Measurements from ENCODE around the gene WDR45. TPM values are rescaled to one million over a fixed set of nuclear protein-coding genes. Genes with fewer than 3 reads are reported as not detected.

WDR45 gene
- total RNA-seq, 4 donors from 2014 or later = 90.9 to 108 (median 97.7) TPM

GRCh38 chrX:49117581-49117980 lies 37.9 kb upstream of the WDR45 start:
- TF ChIP-seq EP300 (IDR thresholded peaks at IDR 0.05) = no peak
- Histone ChIP-seq H3K27me3 (no peaks in the 10 kb centered on the region), H3K4me1 (peaks cover 0 to 11% (median 1%) of the 10 kb centered on the region in 4 donors), H3K4me3 (no peak overlapping the region), H3K27ac (no peak overlapping the region), H3K9me3 (no peaks in the 10 kb centered on the region), H3K36me3 (peaks cover 0 to 80% (median 0%) of the 10 kb centered on the region in 3 donors)
- 77 to 80% methylated on average over 6 of the region's 6 CpGs for WGBS, 2 donors
- DNase-seq (ENCODE audit: low spot score in 2 of 2) = no peak

DNA sequence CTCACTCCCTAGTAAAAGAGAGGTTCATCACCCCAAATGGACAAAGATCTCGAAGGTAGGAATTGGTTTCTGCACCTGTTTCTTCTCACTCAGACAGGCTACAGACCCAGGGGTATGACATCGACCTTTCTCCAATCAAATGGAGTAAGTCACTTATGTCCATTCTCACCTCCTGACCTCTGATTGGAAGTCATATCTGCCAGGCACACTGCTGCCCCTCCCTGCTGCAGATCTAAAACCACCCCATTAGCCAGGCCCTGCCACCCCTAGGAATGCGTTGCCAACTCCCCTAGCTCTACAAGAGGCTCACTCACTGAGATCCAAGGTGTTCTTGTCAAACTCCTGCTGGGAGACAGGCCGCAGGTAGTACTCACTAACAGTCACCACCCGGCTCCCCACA lies 37.0 kb upstream of the WDR45 start:
- peaks cover 0 to 87% (median 0%) of the 10 kb centered on the region in 3 donors for H3K36me3 ChIP-seq
- H3K27me3 ChIP-seq = no peaks in the 10 kb centered on the region
- H3K9me3 ChIP-seq = no peaks in the 10 kb centered on the region
- peaks cover 0 to 2% (median 0%) of the 10 kb centered on the region in 4 donors for H3K4me1 ChIP-seq
- no peak overlapping the region for H3K27ac ChIP-seq
- H3K4me3 ChIP-seq = no peak overlapping the region
- WGBS, 2 donors = 69 to 89% methylated on average over 4 to 5 of the region's 5 CpGs
- TF ChIP-seq EP300 (IDR thresholded peaks at IDR 0.05) = no peak
- TF ChIP-seq, protein P1, sequence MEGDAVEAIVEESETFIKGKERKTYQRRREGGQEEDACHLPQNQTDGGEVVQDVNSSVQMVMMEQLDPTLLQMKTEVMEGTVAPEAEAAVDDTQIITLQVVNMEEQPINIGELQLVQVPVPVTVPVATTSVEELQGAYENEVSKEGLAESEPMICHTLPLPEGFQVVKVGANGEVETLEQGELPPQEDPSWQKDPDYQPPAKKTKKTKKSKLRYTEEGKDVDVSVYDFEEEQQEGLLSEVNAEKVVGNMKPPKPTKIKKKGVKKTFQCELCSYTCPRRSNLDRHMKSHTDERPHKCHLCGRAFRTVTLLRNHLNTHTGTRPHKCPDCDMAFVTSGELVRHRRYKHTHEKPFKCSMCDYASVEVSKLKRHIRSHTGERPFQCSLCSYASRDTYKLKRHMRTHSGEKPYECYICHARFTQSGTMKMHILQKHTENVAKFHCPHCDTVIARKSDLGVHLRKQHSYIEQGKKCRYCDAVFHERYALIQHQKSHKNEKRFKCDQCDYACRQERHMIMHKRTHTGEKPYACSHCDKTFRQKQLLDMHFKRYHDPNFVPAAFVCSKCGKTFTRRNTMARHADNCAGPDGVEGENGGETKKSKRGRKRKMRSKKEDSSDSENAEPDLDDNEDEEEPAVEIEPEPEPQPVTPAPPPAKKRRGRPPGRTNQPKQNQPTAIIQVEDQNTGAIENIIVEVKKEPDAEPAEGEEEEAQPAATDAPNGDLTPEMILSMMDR (IDR thresholded peaks at IDR 0.05) = no peak
- no peak for TF ChIP-seq POLR2A (IDR thresholded peaks at IDR 0.05)
- no peak for DNase-seq (ENCODE audit: low spot score in 2 of 2)

DNA sequence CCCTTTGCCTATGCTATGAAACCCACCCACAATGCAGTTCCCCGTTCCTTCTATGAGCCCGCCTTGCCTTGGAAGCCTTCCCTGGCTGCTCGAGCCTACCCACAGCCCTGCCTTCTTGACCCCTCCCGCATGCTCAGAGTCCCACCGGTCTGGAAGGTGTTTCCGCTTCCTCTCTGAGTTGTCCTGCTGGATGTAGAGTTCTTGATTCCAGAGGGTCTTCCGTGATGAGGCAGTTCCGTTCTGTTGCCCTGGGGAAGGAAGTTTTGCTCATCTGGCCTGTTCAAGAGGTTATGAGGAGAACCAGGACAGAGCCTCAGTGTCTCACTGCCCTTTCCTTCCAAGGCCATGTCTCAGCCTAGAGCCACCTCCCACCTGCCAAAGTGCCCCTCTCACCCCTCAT lies 36.4 kb upstream of the WDR45 start:
- TF ChIP-seq POLR2A (IDR thresholded peaks at IDR 0.05) (no peak), EP300 (IDR thresholded peaks at IDR 0.05) (no peak)
- TF ChIP-seq, protein P1 (IDR thresholded peaks at IDR 0.05) = no peak
- H3K27me3 ChIP-seq = no peaks in the 10 kb centered on the region
- H3K4me1 ChIP-seq = no peaks in the 10 kb centered on the region
- no peak for DNase-seq (ENCODE audit: low spot score in 2 of 2)
- no peaks in the 10 kb centered on the region for H3K9me3 ChIP-seq
- no peak overlapping the region for H3K4me3 ChIP-seq
- 71 to 72% methylated on average over 7 to 8 of the region's 8 CpGs for WGBS, 2 donors
- no peak overlapping the region for H3K27ac ChIP-seq
- peaks cover 0 to 83% (median 0%) of the 10 kb centered on the region in 3 donors for H3K36me3 ChIP-seq

DNA sequence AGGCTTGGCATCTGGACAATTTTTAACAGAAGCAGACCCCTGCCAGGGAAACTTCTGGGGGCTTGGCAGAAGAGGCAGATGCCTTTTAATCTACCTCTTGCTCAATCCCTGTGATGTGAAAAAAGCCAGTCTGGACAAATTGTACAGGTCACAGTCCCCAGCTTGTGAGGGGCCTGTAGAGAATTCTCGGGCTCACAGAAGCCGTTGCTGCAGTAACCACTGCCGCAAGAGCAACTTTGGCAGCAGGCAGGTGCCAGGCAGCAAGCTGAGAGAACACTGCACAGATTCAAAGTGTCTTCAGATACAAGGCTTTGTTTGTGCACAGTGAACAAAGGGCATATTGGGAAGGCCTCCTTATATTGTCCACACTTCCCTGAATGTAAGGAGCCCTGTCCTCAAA lies 32.1 kb upstream of the WDR45 start:
- no peak overlapping the region for H3K4me3 ChIP-seq
- H3K9me3 ChIP-seq = no peaks in the 10 kb centered on the region
- no peak for DNase-seq (ENCODE audit: low spot score in 2 of 2)
- no peaks in the 10 kb centered on the region for H3K27me3 ChIP-seq
- TF ChIP-seq, protein P1 (IDR thresholded peaks at IDR 0.05) = no peak
- TF ChIP-seq POLR2A (IDR thresholded peaks at IDR 0.05) = no peak
- TF ChIP-seq EP300 (IDR thresholded peaks at IDR 0.05) = no peak
- H3K27ac ChIP-seq = no peak overlapping the region
- no peaks in the 10 kb centered on the region for H3K4me1 ChIP-seq
- peaks cover 0 to 52% (median 0%) of the 10 kb centered on the region in 3 donors for H3K36me3 ChIP-seq
- WGBS, 2 donors = 40 to 67% methylated on average over 1 to 3 of the region's 3 CpGs

DNA sequence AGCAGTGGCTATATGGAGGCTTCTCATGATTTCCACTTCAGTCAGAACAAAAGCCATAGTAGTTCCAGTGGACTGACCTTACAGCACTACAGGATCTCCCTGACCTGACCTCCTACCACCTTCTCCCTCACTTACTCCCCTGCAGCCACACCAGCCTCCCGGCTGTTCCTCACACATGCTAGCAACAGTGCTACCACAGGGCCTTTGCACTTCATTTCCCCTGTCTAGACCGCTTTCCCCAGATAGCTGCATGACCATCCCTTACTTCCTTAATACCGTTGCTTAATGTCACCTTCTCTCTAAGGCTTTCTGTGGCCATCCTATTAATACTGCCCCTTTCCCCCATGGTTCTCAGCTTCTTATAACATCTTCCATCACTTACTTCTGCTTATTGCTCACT lies 30.7 kb upstream of the WDR45 start:
- Histone ChIP-seq H3K4me1 (no peaks in the 10 kb centered on the region), H3K36me3 (peaks cover 0 to 38% (median 0%) of the 10 kb centered on the region in 3 donors), H3K9me3 (no peaks in the 10 kb centered on the region), H3K4me3 (no peak overlapping the region), H3K27ac (no peak overlapping the region), H3K27me3 (no peaks in the 10 kb centered on the region)
- TF ChIP-seq, protein P1 (IDR thresholded peaks at IDR 0.05) = no peak
- TF ChIP-seq EP300 (IDR thresholded peaks at IDR 0.05) (no peak), POLR2A (IDR thresholded peaks at IDR 0.05) (no peak)
- WGBS, 2 donors = 86 to 96% methylated on average over 3 of the region's 3 CpGs
- no peak for DNase-seq (ENCODE audit: low spot score in 2 of 2)

- no peak overlapping the region for H3K4me3 ChIP-seq
- H3K27me3 ChIP-seq = no peaks in the 10 kb centered on the region
- peaks cover 0 to 24% (median 0%) of the 10 kb centered on the region in 3 donors for H3K36me3 ChIP-seq
- H3K9me3 ChIP-seq = no peaks in the 10 kb centered on the region
- 56 to 60% methylated on average over 2 of the region's 2 CpGs for WGBS, 2 donors
- no peak for DNase-seq (ENCODE audit: low spot score in 2 of 2)
- no peaks in the 10 kb centered on the region for H3K4me1 ChIP-seq
- no peak overlapping the region for H3K27ac ChIP-seq
- no peak for TF ChIP-seq POLR2A (IDR thresholded peaks at IDR 0.05)
- TF ChIP-seq, protein P1 (IDR thresholded peaks at IDR 0.05) = no peak
- TF ChIP-seq EP300 (IDR thresholded peaks at IDR 0.05) = no peak
These were observed 29.0 kb upstream of the WDR45 start for GRCh38 chrX:49108641-49109040.
